NCI-H345 treated with DMSO at 0.1 percent for 48 hours (cell line): ENCODE results near the gene BLTP3A.

Source experiments
- DNase-seq: peaks from one replicate; lab custom pipeline; 2025; ENCODE audit not compliant: unreplicated experiment; lab: John Stamatoyannopoulos, UW

The BLTP3A gene

GRCh38 chr6:34819571-34820480 is 27.9 kb downstream of the BLTP3A start:
- no peak for DNase-seq

GRCh38 chr6:34829137-34829536 is 37.3 kb downstream of the BLTP3A start:
- DNase-seq, result no peak

DNA sequence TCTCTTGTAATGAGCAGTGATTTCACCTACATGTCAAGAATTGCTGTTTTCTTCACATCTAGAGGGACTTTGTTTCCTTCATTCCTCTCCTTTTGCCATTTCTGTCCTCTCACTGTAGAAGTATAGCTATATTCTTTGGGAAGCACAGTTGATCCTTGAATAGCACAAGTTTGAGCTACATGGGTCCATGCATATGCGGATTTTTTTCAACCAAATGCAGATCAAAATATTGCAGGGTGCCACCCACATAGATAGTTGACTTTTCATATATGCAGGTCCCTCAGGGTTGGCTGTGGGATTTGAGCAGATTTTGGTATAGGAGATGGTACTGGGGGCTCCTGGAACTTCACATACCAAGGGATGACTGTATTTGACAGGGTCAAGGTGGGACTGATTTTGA is 41.1 kb downstream of the BLTP3A start:
- no peak for DNase-seq

GRCh38 chr6:34834789-34835518 is 43.1 kb downstream of the BLTP3A start:
- no peak for DNase-seq

GRCh38 chr6:34836008-34836407 is 44.1 kb downstream of the BLTP3A start:
- no peak for DNase-seq

- DNase-seq, result no peak
These were observed 44.6 kb downstream of the BLTP3A start for GRCh38 chr6:34836451-34836850.

DNA sequence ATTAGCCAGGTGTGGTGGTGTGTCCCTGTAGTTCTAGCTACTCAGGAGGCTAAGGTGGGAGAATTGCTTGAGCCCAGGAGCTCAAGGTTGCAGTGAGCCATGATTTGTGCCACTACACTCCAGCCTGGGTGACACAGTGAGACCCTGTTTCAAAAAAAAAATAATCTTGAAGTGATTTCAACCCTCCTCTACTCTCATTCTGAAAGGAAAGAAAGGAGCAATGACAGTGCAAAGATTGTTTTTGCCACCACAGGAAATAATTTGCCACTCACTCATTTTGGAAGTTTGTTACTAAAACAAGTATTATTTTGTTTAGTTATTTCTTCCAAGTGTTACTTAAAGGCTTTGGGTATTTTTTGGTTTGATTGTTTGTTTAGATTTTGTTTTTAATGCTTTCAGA is 45.6 kb downstream of the BLTP3A start:
- DNase-seq, result no peak

- no peak for DNase-seq
These were observed 47.9 kb downstream of the BLTP3A start for GRCh38 chr6:34839666-34840352.
